Neural cell (in vitro differentiated cells): ENCODE data around the gene IL17B. TPM values are rescaled to one million over a fixed set of nuclear protein-coding genes. Genes with fewer than 3 reads are reported as not detected.

Source experiments
- H2AFZ ChIP-seq: fragments of 200-600, 300-800 bp; sonication (generic), shearing (Covaris generic); 2 replicates; pipeline ENCODE4 v1.6.0; 2014; ENCODE audit warnings: low read depth, mild to moderate bottlenecking, antibody characterized with exemption, low read length, moderate library complexity
- H3F3A ChIP-seq: fragments of 200-600 bp; shearing (Covaris generic); 2 replicates; pipeline ENCODE4 v1.6.1; 2016; ENCODE audit warnings: mild to moderate bottlenecking, moderate library complexity, mixed read lengths, antibody characterized with exemption, low read length; ENCODE audit not compliant: insufficient read depth, poor library complexity, severe bottlenecking
- H3K27ac ChIP-seq: fragments of 200-600, 300-800 bp; sonication (generic), shearing (Covaris generic); 2 replicates; pipeline ENCODE4 v1.5.1; 2014; ENCODE audit warnings: mild to moderate bottlenecking, low read length, moderate library complexity
- H3K27me3 ChIP-seq: fragments of 300-800, 200-600 bp; sonication (generic), shearing (Covaris generic); 2 replicates; pipeline ENCODE4 v1.6.0; 2014; ENCODE audit warnings: mild to moderate bottlenecking, low read depth, low read length, moderate library complexity; ENCODE audit not compliant: insufficient read depth
- H3K36me3 ChIP-seq: fragments of 300-800, 200-600 bp; sonication (generic), shearing (Covaris generic); 2 replicates; pipeline ENCODE4 v1.5.1; 2014; ENCODE audit warnings: mild to moderate bottlenecking, antibody characterized with exemption, low read length, moderate library complexity; ENCODE audit not compliant: insufficient read depth
- H3K4me2 ChIP-seq: fragments of 300-800, 200-600 bp; sonication (generic), shearing (Covaris generic); 2 replicates; pipeline ENCODE4 v1.6.0; 2014; ENCODE audit warnings: mild to moderate bottlenecking, low read length
- H3K4me3 ChIP-seq: fragments of 300-800, 200-600 bp; sonication (generic), shearing (Covaris generic); 2 replicates; pipeline ENCODE4 v1.5.1; 2014; ENCODE audit warnings: mild to moderate bottlenecking, low read length, moderate library complexity
- H3K79me2 ChIP-seq: fragments of 200-600 bp; shearing (Covaris generic); replicated peaks from 2 replicates; pipeline ENCODE4 v1.6.0; 2014; ENCODE audit warnings: mild to moderate bottlenecking, low read length, moderate library complexity; ENCODE audit not compliant: insufficient read depth
- H3K9ac ChIP-seq: fragments of 300-800, 200-600 bp; sonication (generic), shearing (Covaris generic); 2 replicates; pipeline ENCODE4 v1.6.1; 2016; ENCODE audit warnings: mild to moderate bottlenecking, low read length, mixed read lengths
- H3K9me2 ChIP-seq: fragments of 200-600 bp; shearing (Covaris generic); 2 replicates; pipeline ENCODE4 v1.6.1; 2016; ENCODE audit warnings: mild to moderate bottlenecking, low read length, mixed read lengths; ENCODE audit not compliant: insufficient read depth
- H3K9me3 ChIP-seq: fragments of 200-600, 300-800 bp; sonication (generic), shearing (Covaris generic); 2 replicates; pipeline ENCODE4 v1.6.1; 2016; ENCODE audit warnings: mild to moderate bottlenecking, mixed run types, low read length, moderate library complexity, mixed read lengths
- H4K20me1 ChIP-seq: fragments of 200-600 bp; shearing (Covaris generic); 2 replicates; pipeline ENCODE4 v1.6.1; 2016; ENCODE audit warnings: mild to moderate bottlenecking, mixed run types; ENCODE audit not compliant: insufficient read depth
- CTCF ChIP-seq: fragments of 450-650 bp; IDR thresholded peaks from 2 replicates; pipeline ENCODE4 v1.5.1; 2014; ENCODE audit warnings: antibody characterized with exemption, mild to moderate bottlenecking, moderate library complexity; ENCODE audit not compliant: poor library complexity, severe bottlenecking
- EP300 ChIP-seq: fragments of 450-650 bp; conservative IDR thresholded peaks from 2 replicates; pipeline ENCODE4 v1.6.1; 2014; ENCODE audit warnings: antibody characterized with exemption, mild to moderate bottlenecking, moderate library complexity; ENCODE audit not compliant: poor library complexity, severe bottlenecking
- EZH2 ChIP-seq: fragments of 200-600, 300-800 bp; shearing (Covaris generic), sonication (generic); IDR thresholded peaks from 2 replicates; pipeline ENCODE4 v1.6.1; 2014; ENCODE audit warnings: antibody characterized with exemption, low read length, borderline replicate concordance, mild to moderate bottlenecking; ENCODE audit not compliant: insufficient read depth, poor library complexity, severe bottlenecking
- MXI1 ChIP-seq: fragments of 450-650 bp; conservative IDR thresholded peaks from 2 replicates; pipeline ENCODE4 v1.6.1; 2014; ENCODE audit warnings: antibody characterized with exemption, mild to moderate bottlenecking; ENCODE audit not compliant: poor library complexity, severe bottlenecking
- POLR2AphosphoS5 ChIP-seq: IDR thresholded peaks from 2 replicates; pipeline ENCODE4 v1.6.1; 2012
- RAD21 ChIP-seq: fragments of 450-650 bp; conservative IDR thresholded peaks from 2 replicates; pipeline ENCODE4 v1.6.1; 2014; ENCODE audit warnings: antibody characterized with exemption, mild to moderate bottlenecking, moderate library complexity
- REST ChIP-seq: IDR thresholded peaks from 2 replicates; pipeline ENCODE4 v1.6.1; 2012; ENCODE audit warnings: borderline replicate concordance
- SMC3 ChIP-seq: fragments of 450-650 bp; conservative IDR thresholded peaks from 2 replicates; pipeline ENCODE4 v1.6.1; 2014; ENCODE audit warnings: antibody characterized with exemption, mild to moderate bottlenecking, moderate library complexity; ENCODE audit not compliant: poor library complexity
- TAF1 ChIP-seq: IDR thresholded peaks from 2 replicates; pipeline ENCODE4 v1.6.1; 2012; ENCODE audit warnings: low read depth
- polyA plus RNA-seq: library from polyadenylated mRNA; depleted of rRNA; stranded (reverse); fragments of >200 nt; gene quantifications from 2 replicates; pipeline ENCODE4 v1.2.3, GENCODE V29; 2014

Gene IL17B
- polyA plus RNA-seq, 1 donor from 2014 or later = not detected

GRCh38 chr5:149427374-149427773 is 48.3 kb upstream of the IL17B start:
- no peak overlapping the region for H3K9ac ChIP-seq
- H3K79me2 ChIP-seq = no peaks in the 10 kb centered on the region
- H2AFZ ChIP-seq = no peak overlapping the region
- no peaks in the 10 kb centered on the region for H4K20me1 ChIP-seq
- H3K36me3 ChIP-seq = no peaks in the 10 kb centered on the region
- no peak overlapping the region for H3K4me3 ChIP-seq
- no peaks in the 10 kb centered on the region for H3K27me3 ChIP-seq
- no peak overlapping the region for H3K27ac ChIP-seq
- H3K4me2 ChIP-seq = no peak overlapping the region
- no peaks in the 10 kb centered on the region for H3K9me2 ChIP-seq
- TF ChIP-seq POLR2AphosphoS5 (no peak), TAF1 (no peak), EZH2 (no peak), RAD21 (no peak), CTCF (no peak), EP300 (no peak), SMC3 (no peak), REST (no peak), MXI1 (no peak)
- H3F3A ChIP-seq = no peaks in the 10 kb centered on the region
- no peaks in the 10 kb centered on the region for H3K9me3 ChIP-seq

GRCh38 chr5:149426931-149427330 is 47.8 kb upstream of the IL17B start:
- Histone ChIP-seq H3K79me2 (no peaks in the 10 kb centered on the region), H3K4me3 (no peak overlapping the region), H3K4me2 (no peak overlapping the region), H3K9ac (no peak overlapping the region), H2AFZ (no peak overlapping the region), H3F3A (no peaks in the 10 kb centered on the region), H3K27ac (no peak overlapping the region), H3K27me3 (no peaks in the 10 kb centered on the region), H4K20me1 (no peaks in the 10 kb centered on the region), H3K9me2 (no peaks in the 10 kb centered on the region), H3K9me3 (no peaks in the 10 kb centered on the region), H3K36me3 (no peaks in the 10 kb centered on the region)
- TF ChIP-seq CTCF (no peak), REST (no peak), EP300 (no peak), POLR2AphosphoS5 (no peak), SMC3 (no peak), EZH2 (no peak), MXI1 (no peak), RAD21 (no peak), TAF1 (no peak)
